OCI-LY1 (cell line): ENCODE results near the gene ATAD5.

ENCODE experiments used
- H2AFZ ChIP-seq: fragments of 200-600 bp; sonication (generic), shearing (Covaris generic); 2 replicates; pipeline ENCODE4 v1.6.0; 2014; ENCODE audit warnings: antibody characterized with exemption, mild to moderate bottlenecking, low read length
- H3F3A ChIP-seq: fragments of 200-600 bp; sonication (generic), shearing (Covaris generic); 2 replicates; pipeline ENCODE4 v1.6.0; 2014; ENCODE audit warnings: mild to moderate bottlenecking, antibody characterized with exemption, low read length, moderate library complexity; ENCODE audit not compliant: insufficient read depth
- H3K27ac ChIP-seq: fragments of 200-600 bp; sonication (generic); 2 replicates; pipeline ENCODE4 v1.5.1; 2014; ENCODE audit warnings: low read length, mixed run types, mild to moderate bottlenecking, low read depth; ENCODE audit not compliant: poor library complexity, severe bottlenecking
- H3K27me3 ChIP-seq: fragments of 200-600 bp; sonication (generic); 2 replicates; pipeline ENCODE4 v1.6.0; 2014; ENCODE audit warnings: antibody characterized with exemption, mild to moderate bottlenecking, low read length, moderate library complexity; ENCODE audit not compliant: insufficient read depth
- H3K36me3 ChIP-seq: fragments of 200-600 bp; sonication (generic); 2 replicates; pipeline ENCODE4 v1.6.1; 2014; ENCODE audit warnings: mild to moderate bottlenecking, antibody characterized with exemption, low read length, moderate library complexity, mixed read lengths; ENCODE audit not compliant: insufficient read depth
- H3K4me1 ChIP-seq: fragments of 200-600 bp; sonication (generic); 2 replicates; pipeline ENCODE4 v1.5.1; 2014; ENCODE audit warnings: mild to moderate bottlenecking, low read length, moderate library complexity; ENCODE audit not compliant: insufficient read depth, severe bottlenecking
- H3K4me2 ChIP-seq: fragments of 200-600 bp; sonication (generic), shearing (Covaris generic); 2 replicates; pipeline ENCODE4 v1.6.1; 2014; ENCODE audit warnings: low read length
- H3K4me3 ChIP-seq: fragments of 200-600 bp; sonication (generic); 2 replicates; pipeline ENCODE4 v1.5.1; 2014; ENCODE audit warnings: low read length, low read depth, mild to moderate bottlenecking, mixed read lengths; ENCODE audit not compliant: poor library complexity, severe bottlenecking
- H3K79me2 ChIP-seq: fragments of 200-600 bp; shearing (Covaris generic); 2 replicates; pipeline ENCODE4 v1.6.1; 2016; ENCODE audit warnings: mixed run types, low read length, mixed read lengths; ENCODE audit not compliant: insufficient read depth
- H3K9ac ChIP-seq: fragments of 200-600 bp; sonication (generic), shearing (Covaris generic); 2 replicates; pipeline ENCODE4 v1.6.1; 2014; ENCODE audit warnings: mild to moderate bottlenecking, low read length, mixed read lengths
- H3K9me2 ChIP-seq: fragments of 200-600 bp; sonication (generic), shearing (Covaris generic); 2 replicates; pipeline ENCODE4 v1.6.1; 2014; ENCODE audit warnings: low read depth, mild to moderate bottlenecking, low read length, mixed read lengths
- H3K9me3 ChIP-seq: fragments of 200-600 bp; shearing (Covaris generic); 2 replicates; pipeline ENCODE4 v1.6.1; 2014; ENCODE audit warnings: low read length, mixed read lengths
- H4K20me1 ChIP-seq: fragments of 200-600 bp; sonication (generic), shearing (Covaris generic); 2 replicates; pipeline ENCODE4 v1.6.0; 2016; ENCODE audit warnings: mild to moderate bottlenecking, low read length; ENCODE audit not compliant: insufficient read depth
- CTCF ChIP-seq: fragments of 200-600 bp; sonication (generic), shearing (Covaris generic); IDR thresholded peaks from 2 replicates; pipeline ENCODE4 v1.5.1; 2017; ENCODE audit warnings: mild to moderate bottlenecking, antibody characterized with exemption, low read length, moderate library complexity, mixed read lengths
- EZH2 ChIP-seq: fragments of 200-600 bp; sonication (generic), shearing (Covaris generic); IDR thresholded peaks from 2 replicates; pipeline ENCODE4 v1.8.0; 2017; ENCODE audit warnings: borderline replicate concordance, mixed run types, mild to moderate bottlenecking, antibody characterized with exemption, low read length, moderate library complexity, mixed read lengths

ATAD5 gene, protein sequence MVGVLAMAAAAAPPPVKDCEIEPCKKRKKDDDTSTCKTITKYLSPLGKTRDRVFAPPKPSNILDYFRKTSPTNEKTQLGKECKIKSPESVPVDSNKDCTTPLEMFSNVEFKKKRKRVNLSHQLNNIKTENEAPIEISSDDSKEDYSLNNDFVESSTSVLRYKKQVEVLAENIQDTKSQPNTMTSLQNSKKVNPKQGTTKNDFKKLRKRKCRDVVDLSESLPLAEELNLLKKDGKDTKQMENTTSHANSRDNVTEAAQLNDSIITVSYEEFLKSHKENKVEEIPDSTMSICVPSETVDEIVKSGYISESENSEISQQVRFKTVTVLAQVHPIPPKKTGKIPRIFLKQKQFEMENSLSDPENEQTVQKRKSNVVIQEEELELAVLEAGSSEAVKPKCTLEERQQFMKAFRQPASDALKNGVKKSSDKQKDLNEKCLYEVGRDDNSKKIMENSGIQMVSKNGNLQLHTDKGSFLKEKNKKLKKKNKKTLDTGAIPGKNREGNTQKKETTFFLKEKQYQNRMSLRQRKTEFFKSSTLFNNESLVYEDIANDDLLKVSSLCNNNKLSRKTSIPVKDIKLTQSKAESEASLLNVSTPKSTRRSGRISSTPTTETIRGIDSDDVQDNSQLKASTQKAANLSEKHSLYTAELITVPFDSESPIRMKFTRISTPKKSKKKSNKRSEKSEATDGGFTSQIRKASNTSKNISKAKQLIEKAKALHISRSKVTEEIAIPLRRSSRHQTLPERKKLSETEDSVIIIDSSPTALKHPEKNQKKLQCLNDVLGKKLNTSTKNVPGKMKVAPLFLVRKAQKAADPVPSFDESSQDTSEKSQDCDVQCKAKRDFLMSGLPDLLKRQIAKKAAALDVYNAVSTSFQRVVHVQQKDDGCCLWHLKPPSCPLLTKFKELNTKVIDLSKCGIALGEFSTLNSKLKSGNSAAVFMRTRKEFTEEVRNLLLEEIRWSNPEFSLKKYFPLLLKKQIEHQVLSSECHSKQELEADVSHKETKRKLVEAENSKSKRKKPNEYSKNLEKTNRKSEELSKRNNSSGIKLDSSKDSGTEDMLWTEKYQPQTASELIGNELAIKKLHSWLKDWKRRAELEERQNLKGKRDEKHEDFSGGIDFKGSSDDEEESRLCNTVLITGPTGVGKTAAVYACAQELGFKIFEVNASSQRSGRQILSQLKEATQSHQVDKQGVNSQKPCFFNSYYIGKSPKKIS (N-terminal part only)

DNA sequence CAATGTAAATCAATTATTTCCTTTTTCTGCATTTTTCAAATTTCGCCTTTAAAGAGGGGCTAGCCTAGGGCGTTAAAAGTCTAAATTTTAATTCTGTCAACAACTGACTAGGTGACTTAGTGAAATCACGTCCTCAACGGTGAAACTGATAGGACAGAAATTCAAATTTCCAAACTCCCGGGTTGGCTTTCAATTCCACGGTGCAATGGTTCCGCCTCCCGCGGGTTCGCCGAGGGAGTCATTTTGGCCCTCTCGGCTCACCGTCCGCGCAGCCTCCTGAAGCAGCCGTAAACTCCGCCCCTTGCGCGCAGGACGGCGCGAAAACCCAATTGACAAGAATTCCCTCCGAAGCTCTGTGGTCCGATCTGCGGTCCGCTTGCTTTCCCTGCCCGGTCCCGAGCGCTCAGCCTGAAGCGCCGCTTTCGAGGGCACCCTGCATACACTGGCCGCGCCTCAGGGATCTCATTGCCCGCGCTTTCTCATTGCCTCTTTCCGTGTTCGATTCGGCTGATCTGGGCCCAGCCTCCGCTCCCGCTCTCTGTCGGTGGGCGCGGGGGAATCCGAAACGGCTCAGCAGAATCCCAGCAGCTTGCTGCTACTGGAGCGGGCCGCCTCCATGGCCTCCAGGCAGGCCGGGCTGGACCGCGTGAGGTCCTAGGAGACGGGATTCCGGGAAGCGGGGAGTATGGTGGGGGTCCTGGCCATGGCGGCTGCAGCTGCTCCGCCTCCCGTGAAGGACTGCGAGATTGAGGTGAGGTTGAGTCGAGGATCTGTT lies at the start of gene ATAD5:
TSS of gene ATAD5 (plus strand) at position 304 of the 775 bp plus-strand sequence. CDS start at position 686, 382 bp downstream.
- Histone ChIP-seq H3K9me3 (no peaks in the 10 kb centered on the region), H3F3A (no peaks in the 10 kb centered on the region), H3K4me3 (peak within 1 kb of the TSS; percentile 89), H3K9ac (peak within 1 kb of the TSS; percentile 96), H3K36me3 (peaks cover 26% of the 10 kb centered on the region), H3K9me2 (no peaks in the 10 kb centered on the region), H4K20me1 (no peaks in the 10 kb centered on the region), H3K79me2 (peaks cover 36% of the 10 kb centered on the region), H3K27me3 (no peaks in the 10 kb centered on the region), H2AFZ (peak within 1 kb of the TSS; percentile 97), H3K4me2 (peak within 1 kb of the TSS; percentile 88), H3K4me1 (peaks cover 20% of the 10 kb centered on the region), H3K27ac (peak within 1 kb of the TSS; percentile 63)
- TF ChIP-seq CTCF (no peak), EZH2 (no peak)

GRCh38 chr17:30782206-30782605 lies 49.6 kb upstream of the ATAD5 start:
- no peaks in the 10 kb centered on the region for H3K79me2 ChIP-seq
- H4K20me1 ChIP-seq: no peaks in the 10 kb centered on the region
- no peaks in the 10 kb centered on the region for H3K9me2 ChIP-seq
- no peaks in the 10 kb centered on the region for H3K9me3 ChIP-seq
- peaks cover 72% of the 10 kb centered on the region for H3K36me3 ChIP-seq
- TF ChIP-seq EZH2 (no peak), CTCF (no peak)
- H3K27ac ChIP-seq: no peak overlapping the region
- no peak overlapping the region for H3K4me2 ChIP-seq
- H3K4me1 ChIP-seq: no peaks in the 10 kb centered on the region
- no peak overlapping the region for H3K9ac ChIP-seq
- H3K27me3 ChIP-seq: no peaks in the 10 kb centered on the region
- H2AFZ ChIP-seq: no peak overlapping the region
- peaks cover 14% of the 10 kb centered on the region; the same call in 1 of the 2 replicates for H3F3A ChIP-seq
- no peak overlapping the region for H3K4me3 ChIP-seq

DNA sequence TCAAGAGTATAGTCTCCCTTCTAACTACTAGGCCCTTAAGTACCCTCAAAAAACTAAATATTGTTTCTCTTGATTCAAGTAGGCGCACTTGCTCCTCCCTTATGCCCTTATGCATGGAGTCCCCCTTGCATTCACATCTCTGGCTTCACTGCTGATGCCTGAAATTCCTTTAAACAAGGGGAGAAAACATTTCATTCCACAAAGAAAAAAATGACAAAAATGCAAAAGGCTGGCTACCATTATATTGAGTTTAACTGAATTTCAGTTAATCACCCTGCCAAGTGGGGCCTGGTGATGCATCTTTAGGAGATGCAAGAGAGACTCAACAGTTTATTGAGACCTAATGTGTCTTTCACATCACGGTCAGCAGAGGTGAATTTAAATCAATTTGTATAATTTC lies 42.8 kb upstream of the ATAD5 start:
- H3K9me2 ChIP-seq: no peaks in the 10 kb centered on the region
- no peak overlapping the region for H3K4me2 ChIP-seq
- no peaks in the 10 kb centered on the region for H3K27me3 ChIP-seq
- H3K4me1 ChIP-seq: no peaks in the 10 kb centered on the region
- TF ChIP-seq CTCF (no peak), EZH2 (no peak)
- no peaks in the 10 kb centered on the region for H3K9me3 ChIP-seq
- no peak overlapping the region for H3K9ac ChIP-seq
- peaks cover 13% of the 10 kb centered on the region; the same call in 1 of the 2 replicates for H3F3A ChIP-seq
- H3K79me2 ChIP-seq: no peaks in the 10 kb centered on the region
- peaks cover 87% of the 10 kb centered on the region for H3K36me3 ChIP-seq
- no peak overlapping the region for H3K4me3 ChIP-seq
- H3K27ac ChIP-seq: peak overlapping the region; percentile 3
- H4K20me1 ChIP-seq: no peaks in the 10 kb centered on the region
- no peak overlapping the region for H2AFZ ChIP-seq
